H1 (cell line): Measurements from ENCODE around the gene KRT3. TPM values are rescaled to one million over a fixed set of nuclear protein-coding genes. Genes with fewer than 3 reads are reported as not detected.

Source experiments
- CTCF ChIA-PET: fragments of 300-600 bp; sonication (Branson Sonifier 250); formaldehyde crosslinking; loops from one replicate; lab custom pipeline; 2021; ENCODE audit not compliant: partially characterized antibody; lab: Charles Lee
- POLR2A ChIA-PET: fragments of 300-600 bp; sonication (Branson Sonifier 250); formaldehyde crosslinking; loops from one replicate; lab custom pipeline; 2021; ENCODE audit warnings: inconsistent platforms; ENCODE audit not compliant: partially characterized antibody; lab: Charles Lee
- DNase-seq, 2 experiments: peaks; one replicate each; pipeline versions ENCODE4 v3.0.0 to v3.0.0-alpha.2; 2010 to 2022; ENCODE audit warnings: low spot score in 2 of 2, low read depth in 1 of 2, mixed read lengths in 1 of 2
- FAIRE-seq: peaks from 2 replicates; lab custom pipeline; 2011; peaks lifted over from hg19 to GRCh38; lab: Jason Lieb, UNC
- H2AFZ ChIP-seq: 2 replicates; pipeline ENCODE4 v1.8.1; 2012; ENCODE audit warnings: low read length, inconsistent platforms
- H2AK5ac ChIP-seq: 2 replicates; pipeline ENCODE4 v1.6.1; 2013; ENCODE audit warnings: low read depth, low read length
- H2BK120ac ChIP-seq: replicated peaks from 2 replicates; pipeline ENCODE3; 2013; ENCODE audit warnings: low read depth, low read length, inconsistent platforms
- H2BK12ac ChIP-seq: 2 replicates; pipeline ENCODE4 v1.6.1; 2013; ENCODE audit warnings: low read depth, low read length
- H2BK15ac ChIP-seq: 2 replicates; pipeline ENCODE4 v1.6.1; 2013; ENCODE audit warnings: low read length
- H2BK20ac ChIP-seq: 2 replicates; pipeline ENCODE4 v1.6.1; 2013; ENCODE audit warnings: low read length
- H2BK5ac ChIP-seq: 2 replicates; pipeline ENCODE4 v1.6.1; 2013; ENCODE audit warnings: low read depth, low read length
- H3K14ac ChIP-seq: 2 replicates; pipeline ENCODE4 v1.6.1; 2013; ENCODE audit warnings: inconsistent platforms; ENCODE audit not compliant: insufficient read length
- H3K18ac ChIP-seq: 2 replicates; pipeline ENCODE4 v1.6.1; 2013; ENCODE audit warnings: low read length; ENCODE audit errors: extremely low read depth
- H3K23ac ChIP-seq: 2 replicates; pipeline ENCODE4 v1.6.1; 2013; ENCODE audit warnings: inconsistent platforms; ENCODE audit not compliant: insufficient read length
- H3K23me2 ChIP-seq: 2 replicates; pipeline ENCODE4 v1.6.1; 2013; ENCODE audit warnings: low read depth, low read length
- H3K27ac ChIP-seq: 2 replicates; pipeline ENCODE4 v1.6.1; 2011; ENCODE audit warnings: low read depth, low read length, inconsistent platforms
- H3K27me3 ChIP-seq, 4 experiments: replicated peaks in 1 of 4; 1 replicate in 1 of 4; 2 replicates in 3 of 4; pipeline versions ENCODE4 v1.6.1 to v1.8.1; 2011 to 2013; ENCODE audit warnings: low read length in 3 of 4, mild to moderate bottlenecking in 3 of 4, inconsistent platforms in 2 of 4, mixed read lengths in 2 of 4, moderate library complexity in 1 of 4; ENCODE audit not compliant: control insufficient read depth in 3 of 4, insufficient read depth in 3 of 4; ENCODE audit errors: extremely low read depth in 1 of 4
- H3K36me3 ChIP-seq, 4 experiments: 2 replicates each; pipeline versions ENCODE4 v1.6.1 to v1.8.1; 2011 to 2013; ENCODE audit warnings: mild to moderate bottlenecking in 4 of 4, low read length in 3 of 4, moderate library complexity in 2 of 4, control low read depth in 1 of 4, inconsistent platforms in 1 of 4; ENCODE audit not compliant: insufficient read depth in 4 of 4, control insufficient read depth in 2 of 4
- H3K4ac ChIP-seq: replicated peaks from 2 replicates; pipeline ENCODE3; 2013; ENCODE audit warnings: low read length, low read depth, mixed read lengths, inconsistent platforms; ENCODE audit not compliant: insufficient read length
- H3K4me1 ChIP-seq, 4 experiments: replicated peaks in 1 of 4; 1 replicate in 1 of 4; 2 replicates in 3 of 4; pipeline versions ENCODE4 v1.6.1 to v1.8.1; 2011 to 2013; ENCODE audit warnings: low read length in 3 of 4, inconsistent platforms in 2 of 4, mixed read lengths in 1 of 4; ENCODE audit not compliant: insufficient read depth in 4 of 4, control insufficient read depth in 3 of 4
- H3K4me2 ChIP-seq, 2 experiments: 2 replicates each; pipeline versions ENCODE4 v1.6.1 to v1.8.1; 2011 to 2013; ENCODE audit warnings: low read depth in 2 of 2, low read length in 2 of 2, control low read depth in 1 of 2, inconsistent platforms in 1 of 2, mild to moderate bottlenecking in 1 of 2; ENCODE audit not compliant: insufficient read depth in 1 of 2
- H3K4me3 ChIP-seq, 4 experiments: fragments of 200-600, 300-600 bp in 1 of 4; sonication (generic), shearing (Covaris generic), sonication (Bioruptor Twin) in 1 of 4; 2 replicates each; pipeline versions ENCODE4 v1.5.1 to v1.8.1; 2011 to 2016; ENCODE audit warnings: low read length in 4 of 4, low read depth in 3 of 4, control low read depth in 2 of 4, inconsistent platforms in 2 of 4, mild to moderate bottlenecking in 2 of 4, mixed read lengths in 1 of 4, moderate library complexity in 1 of 4; ENCODE audit not compliant: insufficient read depth in 2 of 4; ENCODE audit errors: extremely low read depth in 1 of 4
- H3K56ac ChIP-seq: replicated peaks from 2 replicates; pipeline ENCODE3; 2013; ENCODE audit warnings: low read depth, mild to moderate bottlenecking, mixed read lengths, low read length, inconsistent platforms; ENCODE audit not compliant: insufficient read length
- H3K79me1 ChIP-seq: 2 replicates; pipeline ENCODE4 v1.6.1; 2013; ENCODE audit warnings: low read depth, low read length, control low read depth
- H3K79me2 ChIP-seq, 2 experiments: 2 replicates each; pipeline versions ENCODE4 v1.6.1 to v1.8.1; 2012 to 2013; ENCODE audit warnings: low read length in 2 of 2, mild to moderate bottlenecking in 2 of 2, inconsistent platforms in 1 of 2; ENCODE audit not compliant: insufficient read depth in 2 of 2, control insufficient read depth in 1 of 2
- H3K9ac ChIP-seq, 4 experiments: replicated peaks in 1 of 4; 1 replicate in 1 of 4; 2 replicates in 3 of 4; pipeline versions ENCODE4 v1.6.1 to v1.8.1; 2011 to 2013; ENCODE audit warnings: low read depth in 3 of 4, low read length in 3 of 4, control low read depth in 2 of 4, mild to moderate bottlenecking in 2 of 4, moderate library complexity in 2 of 4, inconsistent platforms in 1 of 4; ENCODE audit errors: extremely low read depth in 1 of 4
- H3K9me3 ChIP-seq, 2 experiments: 2 replicates each; pipeline versions ENCODE4 v1.6.1 to v1.8.1; 2012 to 2013; ENCODE audit warnings: mild to moderate bottlenecking in 2 of 2, moderate library complexity in 2 of 2, control low read depth in 1 of 2, inconsistent platforms in 1 of 2, low read depth in 1 of 2, low read length in 1 of 2, mixed read lengths in 1 of 2; ENCODE audit not compliant: insufficient read depth in 2 of 2
- H4K20me1 ChIP-seq, 2 experiments: replicated peaks in 1 of 2; 2 replicates each; pipeline versions ENCODE3 to v1.8.1; 2011 to 2013; ENCODE audit warnings: inconsistent platforms in 2 of 2, low read length in 2 of 2, mild to moderate bottlenecking in 1 of 2; ENCODE audit not compliant: insufficient read depth in 2 of 2, control insufficient read depth in 1 of 2
- H4K5ac ChIP-seq: 2 replicates; pipeline ENCODE4 v1.6.1; 2013; ENCODE audit warnings: low read length, low read depth, mixed read lengths, inconsistent platforms; ENCODE audit not compliant: insufficient read length
- H4K8ac ChIP-seq: 2 replicates; pipeline ENCODE4 v1.8.0; 2013; ENCODE audit warnings: mild to moderate bottlenecking, moderate library complexity, low read length, inconsistent platforms; ENCODE audit not compliant: insufficient read depth; ENCODE audit errors: extremely low read depth
- H4K91ac ChIP-seq: replicated peaks from 2 replicates; pipeline ENCODE3; 2013; ENCODE audit warnings: low read length, mixed read lengths, inconsistent platforms; ENCODE audit not compliant: insufficient read length
- CREB1 ChIP-seq: IDR thresholded peaks from 2 replicates; pipeline ENCODE4 v1.6.1; 2012; ENCODE audit warnings: inconsistent platforms
- FOSL1 ChIP-seq: IDR thresholded peaks from 2 replicates; pipeline ENCODE4 v1.6.1; 2011; ENCODE audit warnings: mild to moderate bottlenecking, low read depth, low read length, moderate library complexity; ENCODE audit not compliant: insufficient read depth
- GABPA ChIP-seq: IDR thresholded peaks from 2 replicates; pipeline ENCODE4 v1.6.1; 2011; ENCODE audit warnings: mild to moderate bottlenecking, low read length, moderate library complexity, borderline replicate concordance; ENCODE audit not compliant: insufficient read depth
- HDAC6 ChIP-seq: IDR thresholded peaks from one replicate; pipeline ENCODE4 v1.7.1; 2012; ENCODE audit warnings: low read depth, mild to moderate bottlenecking, inconsistent platforms, low read length, moderate library complexity
- KDM4A ChIP-seq: IDR thresholded peaks from one replicate; pipeline ENCODE4 v1.7.1; 2012; ENCODE audit warnings: low read depth, mild to moderate bottlenecking, moderate library complexity, low read length, inconsistent platforms; ENCODE audit not compliant: severe bottlenecking
- SP1 ChIP-seq: IDR thresholded peaks from 2 replicates; pipeline ENCODE4 v1.6.1; 2011; ENCODE audit warnings: low read depth, low read length
- SP2 ChIP-seq: IDR thresholded peaks from 2 replicates; pipeline ENCODE4 v1.6.1; 2012; ENCODE audit warnings: mild to moderate bottlenecking, low read length, inconsistent platforms
- TBP ChIP-seq: IDR thresholded peaks from 2 replicates; pipeline ENCODE4 v1.6.1; 2011; ENCODE audit warnings: low read depth, low read length, improper control_type of control experiment
- TCF12 ChIP-seq: IDR thresholded peaks from 2 replicates; pipeline ENCODE4 v1.6.1; 2011; ENCODE audit warnings: low read depth, mild to moderate bottlenecking, low read length
- YY1 ChIP-seq: IDR thresholded peaks from 2 replicates; pipeline ENCODE4 v1.6.1; 2011; ENCODE audit warnings: low read depth, mild to moderate bottlenecking, low read length
- WGBS, 2 experiments: shearing (Covaris generic) in 1 of 2; methylation state at CpG; one replicate each; pipeline versions ENCODE4 v1.1.6 to v1.1.7; 2013 to 2015; ENCODE audit warnings: low lambda C conversion rate in 2 of 2, mixed read lengths in 2 of 2, inconsistent platforms in 1 of 2, low coverage in 1 of 2, missing lambda C conversion rate in 1 of 2; ENCODE audit not compliant: insufficient replicate concordance in 2 of 2, insufficient coverage in 1 of 2, insufficient read length in 1 of 2; ENCODE audit errors: extremely low coverage in 1 of 2, missing lambda C conversion rate in 1 of 2; 5-methylcytosine and 5-hydroxymethylcytosine counted together
- polyA plus RNA-seq, 7 experiments: library from polyadenylated mRNA; depleted of rRNA in 3 of 7; stranded (reverse) in 5 of 7; unstranded in 2 of 7; fragments of >200 nt in 5 of 7; fragments of 200-250 nt in 2 of 7; gene quantifications; 1 replicate in 5 of 7; 2 replicates in 1 of 7; 4 replicates in 1 of 7; pipeline versions ENCODE4 v1.2.1 to v1.2.3, GENCODE V29; 2011 to 2013; ENCODE audit warnings: missing spikeins in 2 of 7, mixed read lengths in 2 of 7
- total RNA-seq: library from RNA; stranded (reverse); fragmentation: NEBNext Ultra II Directional; extraction: Animal tissue kit (Norgen Biotek cat#: 25700); gene quantifications from 2 replicates; pipeline ENCODE4 v1.2.1, GENCODE V29; 2021
- TF ChIP-seq, protein P1 (sequence below): IDR thresholded peaks from 2 replicates; pipeline ENCODE4 v1.6.1; 2011; ENCODE audit warnings: low read length, improper control_type of control experiment
- TF ChIP-seq, protein P2 (sequence below): IDR thresholded peaks from 2 replicates; pipeline ENCODE4 v1.6.1; 2011; ENCODE audit warnings: low read depth, mild to moderate bottlenecking, low read length; ENCODE audit not compliant: insufficient read depth

The KRT3 gene
- total and polyA plus RNA-seq, 2 of the 8 experiments (the other 6 are each of a cell fraction or from before 2014, with no cell fraction given), result not detected

DNA sequence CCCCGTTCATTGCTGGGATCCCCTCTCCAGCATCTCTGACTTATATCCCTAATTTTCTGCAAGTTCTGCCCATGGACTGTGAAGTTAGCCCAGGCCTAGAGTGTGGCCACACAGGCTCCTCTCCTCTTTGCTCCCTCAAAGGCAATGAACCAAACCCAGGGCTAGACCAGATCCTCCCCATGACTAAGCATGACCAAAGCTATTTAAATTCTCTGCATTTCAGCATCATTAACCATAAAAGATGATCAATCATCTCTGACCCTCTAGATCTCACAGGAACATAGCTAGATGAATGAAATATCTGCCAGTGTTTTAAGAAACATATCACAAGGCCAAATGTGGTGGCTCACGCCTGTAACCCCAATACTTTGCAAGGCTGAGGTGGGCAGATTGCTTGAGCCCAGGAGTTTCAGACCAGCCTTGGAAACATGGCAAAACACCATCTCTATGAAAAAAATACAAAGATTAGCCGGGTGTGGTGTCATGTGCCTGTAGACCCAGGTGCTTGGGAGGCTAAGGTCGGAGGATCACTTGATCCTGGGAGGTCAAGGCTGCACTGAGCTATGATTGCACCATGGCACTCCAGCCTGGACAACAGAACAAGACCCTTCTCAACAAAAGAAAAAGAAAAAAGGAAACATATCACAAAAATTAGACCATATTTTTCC is 2.2 kb upstream of the KRT3 start:
- Histone ChIP-seq H2BK5ac (no peak overlapping the region), H3K18ac (no peak overlapping the region), H2AK5ac (no peak overlapping the region), H3K27ac (no peak overlapping the region), H3K4me1 (peaks cover 0 to 11% (median 2%) of the 10 kb centered on the region in 4 experiments; a peak in 3 of 7 replicates), H4K5ac (no peak overlapping the region), H3K36me3 (no peaks in the 10 kb centered on the region), H3K23me2 (peaks cover 1% of the 10 kb centered on the region; the same call in 1 of the 2 replicates), H3K4me2 (no peak overlapping the region), H3K56ac (no peak overlapping the region), H3K79me1 (no peaks in the 10 kb centered on the region), H3K4ac (no peak overlapping the region), H3K79me2 (no peaks in the 10 kb centered on the region), H4K91ac (no peak overlapping the region), H2BK120ac (no peak overlapping the region), H2BK20ac (no peak overlapping the region), H3K4me3 (no peak overlapping the region), H3K9ac (no peak overlapping the region), H2AFZ (no peak overlapping the region), H2BK12ac (no peak overlapping the region), H4K20me1 (no peaks in the 10 kb centered on the region), H3K14ac (no peak overlapping the region), H3K23ac (no peak overlapping the region), H3K27me3 (no peaks in the 10 kb centered on the region), H2BK15ac (no peak overlapping the region), H4K8ac (no peak overlapping the region), H3K9me3 (no peaks in the 10 kb centered on the region; a peak in 1 of 4 replicates)
- FAIRE-seq (no peak), DNase-seq (no peak)
- POLR2A ChIA-PET, result interaction anchor here (1.2 kb wide), 1 partner anchor 18 kb away, joined by 3 read pairs; no protein-coding TSS in a partner anchor
- WGBS, 2 experiments, result 90% methylated on average over 4 of the region's 4 CpGs; no CpG with 5 or more reads in 1 of the 2 experiments
- CTCF ChIA-PET, result interaction anchor here (0.8 to 1.9 kb wide), 2 partner anchors 15 to 27 kb away, joined by 3 to 4 read pairs; no protein-coding TSS in a partner anchor
- TF ChIP-seq, protein P1, sequence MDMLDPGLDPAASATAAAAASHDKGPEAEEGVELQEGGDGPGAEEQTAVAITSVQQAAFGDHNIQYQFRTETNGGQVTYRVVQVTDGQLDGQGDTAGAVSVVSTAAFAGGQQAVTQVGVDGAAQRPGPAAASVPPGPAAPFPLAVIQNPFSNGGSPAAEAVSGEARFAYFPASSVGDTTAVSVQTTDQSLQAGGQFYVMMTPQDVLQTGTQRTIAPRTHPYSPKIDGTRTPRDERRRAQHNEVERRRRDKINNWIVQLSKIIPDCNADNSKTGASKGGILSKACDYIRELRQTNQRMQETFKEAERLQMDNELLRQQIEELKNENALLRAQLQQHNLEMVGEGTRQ, result no peak
- TF ChIP-seq YY1 (no peak), FOSL1 (no peak), GABPA (no peak), HDAC6 (no peak), TCF12 (no peak), SP1 (no peak), SP2 (no peak), CREB1 (no peak), TBP (no peak), KDM4A (no peak)
- TF ChIP-seq, protein P2, sequence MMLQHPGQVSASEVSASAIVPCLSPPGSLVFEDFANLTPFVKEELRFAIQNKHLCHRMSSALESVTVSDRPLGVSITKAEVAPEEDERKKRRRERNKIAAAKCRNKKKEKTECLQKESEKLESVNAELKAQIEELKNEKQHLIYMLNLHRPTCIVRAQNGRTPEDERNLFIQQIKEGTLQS, result no peak
